PC-9 (cell line): ENCODE results near the gene C17orf100. TPM values are rescaled to one million over a fixed set of nuclear protein-coding genes. Genes with fewer than 3 reads are reported as not detected.

Source experiments
- BruUV-seq: library from RNA; stranded (reverse); fragments of 400-500 nt; replicated peaks from 2 replicates; lab custom pipeline; 2021; lab: Mats Ljungman, UMichigan
- CTCF ChIA-PET: fragments of 300-600 bp; sonication (Branson Sonifier 250); formaldehyde crosslinking; loops from one replicate; lab custom pipeline; 2022; ENCODE audit warnings: antibody characterized with exemption; lab: Charles Lee
- POLR2A ChIA-PET: fragments of 300-600 bp; sonication (Branson Sonifier 250); formaldehyde crosslinking; loops from one replicate; lab custom pipeline; 2022; ENCODE audit warnings: antibody characterized with exemption; ENCODE audit not compliant: unreplicated experiment; lab: Charles Lee
- DNase-seq, 2 experiments: peaks; one replicate each; pipeline versions ENCODE4 v3.0.0 to v3.0.0-alpha.2; 2015 to 2022; ENCODE audit warnings: mixed read lengths in 1 of 2
- H2AFZ ChIP-seq: fragments of 200-600 bp; sonication (generic); 2 replicates; pipeline ENCODE4 v1.8.1; 2017; ENCODE audit warnings: antibody characterized with exemption
- H3F3A ChIP-seq: fragments of 200-600 bp; sonication (generic); 2 replicates; pipeline ENCODE4 v1.8.1; 2017; ENCODE audit warnings: antibody characterized with exemption, mild to moderate bottlenecking, low read depth; ENCODE audit not compliant: insufficient read depth
- H3K27ac ChIP-seq: fragments of 200-600 bp; sonication (generic); 2 replicates; pipeline ENCODE4 v1.6.1; 2016; ENCODE audit warnings: mixed run types
- H3K27me3 ChIP-seq: fragments of 200-600 bp; sonication (generic); 2 replicates; pipeline ENCODE4 v1.6.1; 2016; ENCODE audit warnings: low read depth, mixed run types; ENCODE audit not compliant: insufficient read depth
- H3K36me3 ChIP-seq: fragments of 200-600 bp; sonication (generic); 2 replicates; pipeline ENCODE4 v1.6.1; 2016; ENCODE audit warnings: low read depth, mixed run types
- H3K4me1 ChIP-seq: fragments of 200-600 bp; sonication (generic); replicated peaks from 2 replicates; pipeline ENCODE4 v1.6.1; 2016; ENCODE audit warnings: mixed run types; ENCODE audit not compliant: insufficient read depth
- H3K4me2 ChIP-seq: fragments of 200-600 bp; sonication (generic); 2 replicates; pipeline ENCODE4 v1.6.1; 2017; ENCODE audit warnings: mixed run types
- H3K4me3 ChIP-seq: fragments of 200-600 bp; sonication (generic); 2 replicates; pipeline ENCODE4 v1.6.1; 2016; ENCODE audit warnings: mixed run types
- H3K79me2 ChIP-seq: fragments of 200-600 bp; sonication (generic); 2 replicates; pipeline ENCODE4 v1.6.1; 2017; ENCODE audit warnings: low read depth, mixed run types
- H3K9me2 ChIP-seq: fragments of 200-600 bp; sonication (generic); 2 replicates; pipeline ENCODE4 v1.8.1; 2017; ENCODE audit warnings: mild to moderate bottlenecking; ENCODE audit not compliant: insufficient read depth
- H3K9me3 ChIP-seq: fragments of 200-600 bp; sonication (generic); 2 replicates; pipeline ENCODE4 v1.8.1; 2016; ENCODE audit warnings: low read depth; ENCODE audit not compliant: insufficient read depth
- H4K20me1 ChIP-seq: fragments of 200-600 bp; sonication (generic); 2 replicates; pipeline ENCODE4 v1.8.1; 2017; ENCODE audit not compliant: insufficient read depth
- EZH2 ChIP-seq: fragments of 200-600 bp; sonication (generic); IDR thresholded peaks from 2 replicates; pipeline ENCODE4 v1.8.0; 2017; ENCODE audit warnings: antibody characterized with exemption, low read depth
- intact Hi-C: fragments of 100-400 bp; cut with micrococcal nuclease; formaldehyde crosslinking; loops from one replicate; pipeline ENCODE4 v1.10.0; 2022; ENCODE audit not compliant: unreplicated experiment
- total RNA-seq: library from RNA; stranded (reverse); gene quantifications from 2 replicates; pipeline ENCODE4 v1.2.3, GENCODE V29; 2021
- TF ChIP-seq, protein P1 (sequence below): fragments of 200-600 bp; sonication (generic); conservative IDR thresholded peaks from 2 replicates; pipeline ENCODE4 v1.6.1; 2017; ENCODE audit warnings: mixed run types, antibody characterized with exemption, mild to moderate bottlenecking, moderate library complexity

C17orf100 gene
- total RNA-seq, 1 experiment from 2014 or later: 4.4 TPM

DNA sequence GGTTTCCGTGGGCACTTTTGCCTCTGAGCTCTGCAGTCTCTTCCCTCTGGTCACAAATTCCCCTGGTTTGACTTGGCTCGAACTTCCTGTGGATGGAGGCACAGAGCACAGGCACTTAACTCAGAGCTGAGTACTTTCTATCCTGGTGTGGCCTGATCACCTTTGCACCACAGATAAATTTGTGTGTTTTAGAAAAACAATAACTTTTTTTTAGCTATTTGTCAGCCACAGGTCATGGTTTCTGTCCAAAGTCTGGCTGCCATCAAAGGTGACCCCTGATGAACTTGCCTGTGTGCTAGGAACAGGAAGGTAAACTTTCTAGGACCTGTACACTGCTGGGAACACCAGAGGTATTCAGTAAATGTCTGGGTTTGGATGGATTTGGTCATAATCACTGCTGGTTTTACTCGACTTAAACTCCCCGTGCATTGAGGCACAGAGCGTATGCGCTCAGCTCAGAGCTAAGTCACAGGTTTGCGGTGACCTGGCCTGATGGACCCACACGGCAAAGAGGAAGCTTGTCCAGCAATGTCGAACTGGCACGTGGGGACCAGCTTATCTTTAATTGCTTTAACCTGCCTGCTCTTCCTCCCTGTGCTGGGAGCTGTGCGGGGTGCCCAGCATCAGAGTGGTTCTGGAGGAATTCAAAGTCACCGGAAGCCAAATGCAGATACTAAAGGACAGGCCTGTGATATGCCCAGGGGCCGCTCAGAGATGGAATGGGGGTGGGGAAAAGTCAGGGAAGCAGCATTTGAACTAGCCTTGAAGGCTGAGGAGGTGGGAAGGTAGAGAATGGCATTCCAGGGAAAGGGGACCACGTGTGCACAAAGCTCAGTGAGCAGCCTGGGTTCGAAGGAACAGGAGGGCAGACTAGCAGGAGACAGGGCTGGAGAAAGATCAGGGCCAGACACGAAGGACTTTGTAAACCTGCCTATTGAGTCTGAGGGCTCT is 48.7 kb downstream of the C17orf100 start:
- no peak overlapping the region for H3K4me3 ChIP-seq
- no peaks in the 10 kb centered on the region for H3K9me2 ChIP-seq
- ChIA-PET CTCF (interaction anchor here (0.6 kb wide), 1 partner anchor 1625 kb away, joined by 4 read pairs; no protein-coding TSS in a partner anchor), POLR2A (no interaction called here)
- no peaks in the 10 kb centered on the region for H4K20me1 ChIP-seq
- H3K27me3 ChIP-seq: no peaks in the 10 kb centered on the region
- H3K36me3 ChIP-seq: no peaks in the 10 kb centered on the region
- H2AFZ ChIP-seq: no peak overlapping the region
- no peak for TF ChIP-seq EZH2
- TF ChIP-seq, protein P1, sequence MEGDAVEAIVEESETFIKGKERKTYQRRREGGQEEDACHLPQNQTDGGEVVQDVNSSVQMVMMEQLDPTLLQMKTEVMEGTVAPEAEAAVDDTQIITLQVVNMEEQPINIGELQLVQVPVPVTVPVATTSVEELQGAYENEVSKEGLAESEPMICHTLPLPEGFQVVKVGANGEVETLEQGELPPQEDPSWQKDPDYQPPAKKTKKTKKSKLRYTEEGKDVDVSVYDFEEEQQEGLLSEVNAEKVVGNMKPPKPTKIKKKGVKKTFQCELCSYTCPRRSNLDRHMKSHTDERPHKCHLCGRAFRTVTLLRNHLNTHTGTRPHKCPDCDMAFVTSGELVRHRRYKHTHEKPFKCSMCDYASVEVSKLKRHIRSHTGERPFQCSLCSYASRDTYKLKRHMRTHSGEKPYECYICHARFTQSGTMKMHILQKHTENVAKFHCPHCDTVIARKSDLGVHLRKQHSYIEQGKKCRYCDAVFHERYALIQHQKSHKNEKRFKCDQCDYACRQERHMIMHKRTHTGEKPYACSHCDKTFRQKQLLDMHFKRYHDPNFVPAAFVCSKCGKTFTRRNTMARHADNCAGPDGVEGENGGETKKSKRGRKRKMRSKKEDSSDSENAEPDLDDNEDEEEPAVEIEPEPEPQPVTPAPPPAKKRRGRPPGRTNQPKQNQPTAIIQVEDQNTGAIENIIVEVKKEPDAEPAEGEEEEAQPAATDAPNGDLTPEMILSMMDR: no peak
- no TSS peak for BruUV-seq
- no peaks in the 10 kb centered on the region for H3F3A ChIP-seq
- peaks cover 10% of the 10 kb centered on the region for H3K4me1 ChIP-seq
- no peak overlapping the region for H3K4me2 ChIP-seq
- no peak overlapping the region for H3K27ac ChIP-seq
- no peaks in the 10 kb centered on the region for H3K79me2 ChIP-seq
- intact Hi-C loops: no loop called here
- no peaks in the 10 kb centered on the region for H3K9me3 ChIP-seq
- peak in 1 of 2 experiments; percentile 33 for DNase-seq

DNA sequence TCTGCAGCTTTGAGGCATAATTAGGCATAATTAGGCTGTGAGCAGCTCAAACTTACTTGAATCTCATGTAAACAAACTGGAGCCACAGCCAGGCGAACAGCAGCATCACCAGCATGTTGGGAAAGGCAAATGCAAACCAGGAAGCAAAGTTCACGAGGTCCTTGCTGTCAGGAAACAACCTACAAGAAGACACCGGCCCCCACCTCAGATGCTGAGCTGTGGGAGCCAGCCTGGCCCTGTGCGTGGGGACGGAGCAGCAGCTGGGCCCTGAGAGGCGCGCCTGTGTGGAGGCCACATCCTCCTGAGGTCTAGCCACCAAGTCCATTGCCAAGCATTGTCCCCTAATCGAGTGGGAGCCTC is 49.4 kb downstream of the C17orf100 start:
- intact Hi-C loops: no loop called here
- CTCF ChIA-PET: no interaction called here
- no peak for TF ChIP-seq EZH2
- TF ChIP-seq, protein P1: no peak
- Histone ChIP-seq H3K4me2 (no peak overlapping the region), H3K9me3 (no peaks in the 10 kb centered on the region), H3K4me1 (peaks cover 10% of the 10 kb centered on the region), H4K20me1 (no peaks in the 10 kb centered on the region), H3K4me3 (no peak overlapping the region), H3F3A (no peaks in the 10 kb centered on the region), H3K27ac (no peak overlapping the region), H3K79me2 (no peaks in the 10 kb centered on the region), H2AFZ (no peak overlapping the region), H3K27me3 (no peaks in the 10 kb centered on the region), H3K36me3 (no peaks in the 10 kb centered on the region), H3K9me2 (no peaks in the 10 kb centered on the region)
- DNase-seq: no peak
- no TSS peak for BruUV-seq
- POLR2A ChIA-PET: no interaction called here

DNA sequence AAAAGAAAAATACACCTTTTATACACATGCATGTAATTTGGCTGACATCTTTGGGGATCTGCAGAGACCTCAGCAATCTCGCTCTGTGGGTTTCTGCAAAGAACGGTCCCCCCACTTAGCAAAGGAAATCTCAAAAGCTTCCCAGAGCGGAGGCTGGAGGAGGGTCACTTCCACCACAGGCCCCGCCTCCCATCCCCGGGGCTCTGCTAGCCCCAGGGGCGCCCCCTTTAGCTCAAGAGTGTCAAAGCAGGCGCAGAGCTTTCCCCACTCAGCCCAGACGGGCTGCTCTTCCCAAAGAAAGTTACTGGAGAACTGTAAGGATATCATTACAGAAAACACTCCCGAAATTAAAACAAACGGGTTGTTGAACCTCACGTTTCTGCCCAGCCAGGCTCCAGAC is 50.2 kb downstream of the C17orf100 start:
- peak; percentile 18 to 35 for DNase-seq
- H3K9me3 ChIP-seq: no peaks in the 10 kb centered on the region
- H3K4me1 ChIP-seq: peaks cover 10% of the 10 kb centered on the region
- POLR2A ChIA-PET: interaction anchor here (0.6 to 0.7 kb wide), 2 partner anchors 55 to 194 kb away, joined by 4 to 6 read pairs; no protein-coding TSS in a partner anchor
- H3K79me2 ChIP-seq: no peaks in the 10 kb centered on the region
- no peaks in the 10 kb centered on the region for H3K36me3 ChIP-seq
- TF ChIP-seq, protein P1: peak; percentile 53; the same call in 1 of the 2 replicates
- TF ChIP-seq EZH2: no peak
- no peaks in the 10 kb centered on the region for H4K20me1 ChIP-seq
- no peaks in the 10 kb centered on the region for H3K9me2 ChIP-seq
- H3K4me3 ChIP-seq: no peak overlapping the region
- H2AFZ ChIP-seq: no peak overlapping the region
- no peaks in the 10 kb centered on the region for H3F3A ChIP-seq
- intact Hi-C loops: no loop called here
- H3K4me2 ChIP-seq: no peak overlapping the region
- no TSS peak for BruUV-seq
- H3K27me3 ChIP-seq: no peaks in the 10 kb centered on the region
- CTCF ChIA-PET: interaction anchor here (0.6 kb wide), 1 partner anchor 492 kb away, joined by 4 read pairs; no protein-coding TSS in a partner anchor
- H3K27ac ChIP-seq: no peak overlapping the region
